DMS79 treated with DMSO at 0.1 percent for 48 hours (cell line): Measurements from ENCODE around the gene COMMD6.
"Not testable (repeated sequence)": the region's sequence is repeated elsewhere in the genome, so short reads cannot be mapped to it uniquely, and the experiment has no call there.

Experiments
- DNase-seq: peaks from one replicate; lab custom pipeline; 2025; lab: John Stamatoyannopoulos, UW

The COMMD6 gene

DNA sequence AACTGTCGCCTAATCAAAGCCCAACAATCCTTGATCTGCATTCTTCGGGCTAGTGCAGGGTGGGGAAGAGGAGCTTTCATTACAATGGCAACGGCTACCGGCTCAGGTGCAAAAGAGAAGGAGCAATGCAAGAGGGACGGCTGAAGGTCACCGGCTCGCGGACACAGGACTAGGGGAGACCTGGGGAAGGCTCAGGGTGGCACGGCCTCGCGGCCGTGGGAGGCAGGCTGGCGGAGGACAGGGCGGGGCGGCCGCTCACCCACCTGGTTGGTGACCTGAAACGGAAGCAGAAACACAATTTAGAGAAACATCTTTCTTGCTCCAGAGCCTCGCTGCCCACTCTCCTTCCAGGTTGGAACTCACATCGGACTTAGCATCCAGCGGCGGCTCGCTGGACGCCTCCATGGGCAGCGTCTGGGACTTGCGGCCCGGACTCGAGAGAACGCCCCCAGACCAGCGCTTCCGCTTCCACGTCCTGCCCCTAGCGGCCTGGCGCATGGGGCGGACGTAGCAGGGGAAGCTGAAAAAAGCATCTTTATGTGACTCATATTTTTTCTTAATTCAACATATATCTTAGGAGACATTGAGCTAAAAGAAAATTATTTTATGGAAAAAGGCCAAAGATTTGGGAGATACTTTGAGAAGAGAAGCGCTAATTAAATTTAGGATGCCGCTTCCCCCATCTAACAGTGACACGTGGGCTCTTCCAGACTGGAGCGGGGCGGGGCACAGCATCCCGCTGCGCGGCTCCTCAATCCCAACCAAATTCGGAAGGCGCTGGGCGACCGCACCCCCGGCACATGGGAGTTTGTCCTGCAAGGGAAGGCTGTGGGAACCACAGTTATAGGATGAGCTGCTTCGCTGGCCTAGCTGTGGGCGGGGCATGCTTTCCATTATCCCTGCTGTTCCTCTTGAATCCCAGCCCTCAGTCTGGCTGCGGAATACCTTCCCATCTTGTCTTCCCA, at the start of gene COMMD6:
TSS of gene COMMD6 (minus strand) at position 441 of the 965 bp plus-strand sequence. CDS start at position 405, 36 bp downstream.
- DNase-seq = peak; percentile 76

DNA sequence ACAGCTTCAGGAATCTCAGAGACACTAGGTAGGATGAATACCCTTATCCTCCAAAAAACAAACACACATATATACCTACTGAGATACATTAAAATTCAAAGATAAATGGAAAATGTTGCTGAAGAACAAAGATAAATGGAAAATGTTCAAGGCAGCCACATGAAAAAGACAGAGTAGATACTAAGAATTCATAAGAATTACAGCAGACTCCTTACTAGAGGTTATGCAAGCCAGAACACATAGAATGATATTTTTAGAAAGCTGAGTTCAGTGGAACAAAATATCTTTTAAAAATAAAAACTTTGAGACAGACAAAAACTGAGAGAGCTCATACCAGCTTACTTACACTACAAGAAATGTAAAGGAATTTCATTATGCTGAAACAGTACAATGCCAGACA, 47.5 kb upstream of the COMMD6 start:
- DNase-seq = no peak

DNA sequence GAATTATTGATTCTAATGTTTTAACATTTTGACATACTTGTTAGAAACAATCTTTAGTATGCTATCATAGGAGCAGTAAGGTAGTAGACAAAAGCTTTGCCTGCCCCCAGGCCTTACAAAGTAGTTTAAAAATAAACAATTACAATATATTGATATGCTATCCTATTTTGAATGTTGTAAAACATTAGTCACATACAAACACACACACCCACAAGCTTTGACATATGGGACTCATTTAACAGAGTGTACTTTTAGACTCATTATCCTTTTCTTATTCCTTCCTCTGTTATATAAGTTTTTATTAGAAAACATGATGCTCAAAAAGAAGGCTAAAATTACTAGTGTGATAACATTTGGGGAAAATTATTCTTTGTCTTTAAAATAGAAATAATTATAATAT, 45.5 kb upstream of the COMMD6 start:
- DNase-seq = no peak

DNA sequence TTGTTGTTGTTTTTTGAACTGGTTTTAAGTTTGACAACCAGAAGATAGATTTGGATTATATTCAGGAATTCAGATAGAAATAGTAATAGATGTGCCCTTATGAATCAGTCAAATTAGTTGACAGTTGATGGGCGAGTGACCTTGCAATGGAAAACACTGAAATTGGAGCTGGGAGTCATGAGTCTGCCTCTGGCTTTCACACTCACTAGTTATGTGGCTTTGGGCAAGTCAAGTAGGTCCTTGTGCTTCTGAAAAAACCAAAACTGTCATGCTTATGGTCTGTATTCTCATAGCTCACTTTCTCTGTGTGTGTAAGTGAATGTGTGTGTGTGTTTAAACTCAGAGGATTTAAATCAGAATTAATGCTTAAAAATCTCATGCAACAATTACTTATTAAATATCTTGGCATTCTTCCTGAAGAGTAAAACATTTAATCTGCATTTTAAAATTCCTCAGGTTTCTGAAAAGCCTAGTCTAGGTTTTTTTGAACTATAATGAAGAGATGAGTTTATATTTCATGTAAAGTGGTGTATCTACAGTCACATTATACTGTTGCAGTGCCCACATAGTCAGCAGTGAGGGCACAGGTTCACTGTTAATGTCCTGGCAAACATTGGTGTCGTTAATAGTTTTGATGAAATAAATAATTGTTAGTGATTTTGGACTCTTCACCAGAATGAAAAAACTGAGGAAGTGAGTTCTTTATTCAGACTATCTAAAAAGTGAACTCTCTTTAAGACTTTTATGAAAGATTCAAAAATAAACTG, 44.4 kb upstream of the COMMD6 start:
- DNase-seq = peak; percentile 8

DNA sequence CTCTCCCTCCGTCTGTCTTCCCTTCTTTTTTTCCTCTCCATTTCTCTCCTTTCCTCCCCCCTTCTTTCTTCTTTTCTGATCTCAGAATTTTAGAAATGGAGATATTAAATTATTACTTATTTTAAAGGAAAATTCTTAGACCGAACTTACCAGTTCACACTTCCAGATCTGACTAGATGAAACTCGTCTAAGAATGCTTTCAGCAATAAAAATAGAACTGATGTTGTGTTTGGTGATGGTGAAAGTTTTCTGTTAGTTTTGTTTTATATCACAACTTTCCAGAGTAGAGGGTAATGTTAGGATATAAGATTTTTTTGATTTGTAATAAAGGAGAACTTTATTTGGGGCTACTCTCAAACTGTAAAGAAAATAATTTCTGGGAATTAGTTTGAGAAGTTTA, 41.9 kb upstream of the COMMD6 start:
- DNase-seq = no peak

DNA sequence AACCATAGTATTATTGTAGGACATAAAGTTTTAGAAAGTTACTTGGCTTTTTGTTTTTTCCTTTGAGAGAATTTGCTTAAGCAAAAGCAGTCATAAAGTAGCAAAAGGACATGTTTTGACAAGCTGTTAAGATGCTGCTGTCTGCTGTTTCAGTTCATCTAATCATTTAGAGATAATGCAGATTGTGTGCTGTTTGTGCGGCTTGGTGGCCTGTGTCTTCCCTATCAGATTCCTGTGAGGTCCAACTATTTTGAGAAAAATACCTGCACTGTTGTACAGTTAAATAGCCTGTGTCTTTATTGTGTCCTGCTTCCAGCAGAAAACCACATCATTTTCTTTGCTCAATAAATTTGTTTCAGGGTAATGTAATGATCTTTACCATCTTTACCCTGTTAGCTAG, 31.9 kb upstream of the COMMD6 start:
- no peak for DNase-seq

DNA sequence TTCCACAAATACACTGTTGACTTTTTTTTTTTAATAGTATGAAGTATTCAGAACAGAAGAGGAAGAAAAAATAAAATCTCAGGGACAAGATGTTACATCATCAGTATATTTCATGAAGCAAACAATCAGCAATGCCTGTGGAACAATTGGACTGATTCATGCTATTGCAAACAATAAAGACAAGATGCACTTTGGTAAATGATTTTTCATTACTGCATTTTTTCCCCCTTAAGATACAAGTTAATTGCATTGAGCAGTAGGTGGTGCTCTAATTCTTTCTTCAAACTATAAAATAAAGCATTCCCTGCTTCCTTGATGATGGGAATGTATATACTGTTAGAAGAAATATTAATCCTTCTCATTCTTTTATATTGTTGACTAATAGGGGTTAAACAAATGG, 29.0 kb upstream of the COMMD6 start:
- DNase-seq = no peak

DNA sequence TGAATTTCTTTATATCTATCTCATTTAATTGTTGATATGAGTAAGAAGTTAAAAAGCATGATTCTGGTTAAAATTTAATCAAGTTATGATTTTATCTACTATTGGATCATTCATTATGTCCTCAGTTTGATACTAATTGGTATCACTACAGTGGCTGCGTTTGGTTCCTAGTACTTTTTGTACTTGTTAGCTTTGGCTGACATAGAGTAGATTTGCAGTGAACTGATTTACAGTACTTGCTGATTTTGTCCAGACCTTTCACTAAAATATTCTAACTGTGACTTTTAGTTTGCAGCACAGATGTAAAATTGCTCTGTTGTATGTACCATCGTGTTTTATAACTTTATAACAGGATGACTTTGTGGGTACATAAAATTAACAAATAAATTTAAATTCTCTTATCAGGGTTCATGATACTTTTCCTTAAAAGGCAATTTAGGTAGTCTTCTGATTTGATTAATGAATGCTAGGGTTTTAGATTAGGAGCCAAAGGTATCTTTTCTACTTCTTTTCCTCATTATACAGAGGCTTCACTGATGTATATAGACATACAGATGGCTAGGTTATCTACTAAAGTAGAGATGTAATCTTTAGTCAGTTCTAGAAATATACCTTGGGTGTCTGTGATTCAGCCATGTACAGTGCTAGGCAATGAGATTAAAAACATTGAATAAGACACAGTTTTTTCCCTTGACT, 20.7 kb upstream of the COMMD6 start:
- no peak for DNase-seq

DNA sequence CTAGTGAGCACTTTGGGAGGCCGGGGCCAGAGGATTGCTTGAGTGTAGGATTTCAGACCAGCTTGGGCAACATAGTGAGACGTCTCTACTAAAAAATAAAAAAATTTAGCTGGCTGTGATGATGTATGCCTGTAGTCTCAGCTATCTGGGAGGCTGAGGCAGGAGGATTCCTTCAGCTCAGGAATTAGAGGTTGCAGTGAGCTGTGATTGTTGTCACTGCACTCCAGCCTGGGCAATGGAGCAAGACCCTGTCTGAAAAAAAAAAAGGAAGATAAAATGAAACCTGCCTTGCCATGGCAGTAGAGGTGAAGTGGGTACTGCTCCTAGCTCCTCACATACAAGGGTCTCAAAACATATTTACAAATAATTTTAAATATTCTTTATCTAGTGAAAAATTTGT, 19.3 kb upstream of the COMMD6 start:
- DNase-seq = no peak

DNA sequence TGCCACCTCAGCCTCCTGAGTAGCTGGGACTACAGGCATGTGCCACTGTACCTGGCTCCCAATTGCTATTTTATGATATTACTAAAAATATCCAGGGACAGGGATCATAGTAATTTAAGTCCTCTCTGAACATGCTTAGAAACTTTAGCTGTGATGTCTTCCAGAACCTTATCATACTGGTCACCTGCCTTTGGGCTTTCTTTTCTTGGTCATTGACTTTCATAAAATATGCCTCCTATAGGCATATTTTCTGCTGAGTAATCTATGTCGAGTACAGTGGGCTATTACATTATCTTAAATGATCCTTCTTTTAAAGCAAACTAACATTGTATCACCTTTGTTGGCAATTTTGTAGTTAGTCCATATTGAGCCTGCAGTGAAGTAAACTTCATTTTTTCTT, 18.2 kb upstream of the COMMD6 start:
- no peak for DNase-seq

DNA sequence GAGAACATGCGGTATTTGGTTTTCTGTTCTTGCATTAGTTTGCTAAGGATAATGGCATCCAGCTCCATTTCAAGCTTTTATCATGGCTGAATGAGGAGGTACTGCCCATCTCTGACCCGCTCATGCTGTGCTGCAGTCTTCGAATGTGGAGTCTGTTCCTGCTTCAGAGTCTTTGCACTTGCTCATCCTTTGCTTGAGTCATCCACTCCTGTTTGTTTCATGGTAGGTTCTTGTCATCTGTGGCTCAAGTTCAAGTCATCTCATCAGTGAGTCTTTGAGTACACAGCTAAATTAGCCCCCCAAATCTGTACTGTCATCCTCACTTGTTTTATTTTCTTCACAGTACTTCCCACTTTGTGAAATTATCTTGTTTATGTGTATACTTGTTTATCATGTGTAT, 17.3 kb upstream of the COMMD6 start:
- no peak for DNase-seq

DNA sequence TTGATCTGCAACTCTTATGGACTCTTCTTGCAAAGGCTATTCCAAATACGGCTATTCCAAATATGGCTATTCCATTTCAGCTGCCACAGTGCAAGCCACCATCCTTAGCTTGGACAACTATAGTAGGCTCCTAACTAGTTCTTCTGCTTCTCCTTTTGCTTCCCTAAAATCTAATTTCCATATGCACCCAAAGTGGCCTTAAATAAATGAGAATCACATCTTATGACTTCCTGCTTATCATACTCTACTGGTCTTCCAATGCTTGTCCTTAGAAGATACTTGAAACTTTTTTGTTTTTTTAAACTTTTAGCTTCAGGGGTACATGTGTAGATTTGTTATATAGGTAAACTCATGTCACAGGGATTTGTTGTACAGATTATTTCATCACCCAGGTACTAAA, 16.8 kb upstream of the COMMD6 start:
- no peak for DNase-seq

DNA sequence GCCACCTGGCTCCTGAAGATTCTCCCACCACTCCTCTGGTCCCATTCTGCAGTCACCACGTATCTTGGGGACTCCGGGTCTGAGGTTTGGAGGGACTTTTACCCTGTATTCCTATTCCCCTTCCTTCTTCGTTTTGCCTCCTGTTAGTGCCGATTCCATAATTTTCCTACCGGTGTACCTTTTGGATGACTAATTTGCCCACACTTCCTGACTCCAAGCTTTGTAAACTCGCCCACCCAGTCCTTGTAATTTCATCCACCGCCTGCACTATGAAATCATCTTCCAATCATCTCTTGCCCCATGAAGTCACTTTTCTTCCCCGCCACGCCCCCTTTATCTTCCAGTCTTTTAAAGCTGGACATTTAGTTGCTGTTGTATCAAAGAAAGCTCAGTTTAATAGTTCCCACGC, 12.5 kb upstream of the COMMD6 start:
- DNase-seq = peak; percentile 27

DNA sequence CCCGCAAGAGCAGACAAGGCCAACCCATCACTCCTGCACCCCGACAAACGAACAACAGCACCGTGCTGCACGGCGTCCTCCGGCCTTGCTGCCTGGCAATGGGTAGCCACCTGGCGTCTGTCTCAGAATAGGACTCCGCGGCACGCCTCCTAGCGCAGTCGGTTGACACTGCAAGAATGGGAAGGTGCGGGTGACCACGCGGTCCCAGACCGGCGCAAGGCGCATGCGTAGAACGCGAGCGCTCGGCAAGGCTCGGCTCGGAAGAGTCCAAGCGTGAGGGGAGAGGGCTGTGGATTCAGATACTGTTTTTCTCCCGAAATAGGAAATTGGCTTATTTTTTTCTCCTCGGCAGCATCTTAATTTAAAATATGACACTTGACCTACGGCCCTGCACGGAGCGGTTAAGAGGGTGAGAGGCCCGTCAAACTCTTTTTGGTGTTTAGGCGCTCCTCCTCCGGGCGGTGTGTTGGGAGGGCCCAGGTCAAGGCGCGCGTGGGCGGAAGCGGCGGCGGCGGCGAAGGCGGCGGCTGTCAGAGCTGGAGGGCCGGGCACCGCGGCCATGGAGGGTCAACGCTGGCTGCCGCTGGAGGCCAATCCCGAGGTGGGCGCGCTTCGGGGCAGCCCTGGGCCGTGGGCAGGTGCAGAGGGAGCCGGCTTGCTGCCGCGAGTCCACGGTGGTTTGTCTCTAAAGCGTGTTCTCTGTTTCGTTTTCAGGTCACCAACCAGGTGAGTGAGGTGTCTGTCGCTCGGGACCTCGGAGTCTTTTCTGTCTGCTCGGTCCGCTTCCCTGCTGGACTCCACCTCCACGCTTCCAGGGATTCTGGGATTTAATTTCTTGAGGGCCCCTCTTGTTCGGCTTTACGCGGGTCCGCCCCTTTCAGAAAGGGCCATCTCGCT, 11.9 kb upstream of the COMMD6 start, which contains the start of gene UCHL3:
TSS of gene UCHL3 (plus strand) at position 530 of the 897 bp plus-strand sequence. CDS start at position 560, 30 bp downstream.
- peak; percentile 82 for DNase-seq

DNA sequence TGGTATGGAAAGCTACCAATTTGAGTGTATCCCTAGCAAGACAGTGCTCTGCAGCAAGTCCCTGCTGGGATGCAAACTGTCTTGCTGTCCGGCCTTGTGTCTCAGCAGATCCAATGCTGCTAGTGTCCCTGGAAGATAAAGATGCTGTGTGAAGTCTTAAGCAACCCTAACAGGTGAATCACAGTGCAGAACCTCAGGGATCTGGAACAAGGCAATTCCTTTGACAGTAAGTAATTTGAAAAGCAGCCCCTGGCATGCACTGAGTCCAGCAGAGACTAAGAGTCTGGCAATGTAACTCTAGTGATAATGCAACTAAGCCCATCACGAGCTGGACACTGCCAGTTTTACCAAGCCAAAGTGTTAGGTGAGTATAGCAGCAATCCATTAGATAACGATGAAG, 10.3 kb upstream of the COMMD6 start:
- no peak for DNase-seq

DNA sequence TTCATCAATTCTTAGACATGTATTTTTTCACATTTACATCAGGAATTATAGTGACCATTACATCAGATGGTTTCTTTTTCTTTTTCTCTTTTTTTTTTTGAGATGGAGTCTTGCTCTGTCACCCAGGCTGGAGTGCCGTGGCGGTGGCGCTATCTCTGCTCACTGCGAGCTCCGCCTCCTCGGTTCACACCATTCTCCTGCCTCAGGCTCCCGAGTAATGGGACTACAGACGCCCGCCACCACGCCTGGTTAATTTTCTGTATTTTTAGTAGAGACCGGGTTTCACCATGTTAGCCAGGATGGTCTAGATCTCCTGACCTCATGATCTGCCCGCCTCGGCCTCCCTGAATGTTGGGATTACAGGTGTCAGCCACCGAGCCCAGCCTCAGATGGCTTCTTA, 7.7 kb upstream of the COMMD6 start:
- DNase-seq = not testable (repeated sequence)

DNA sequence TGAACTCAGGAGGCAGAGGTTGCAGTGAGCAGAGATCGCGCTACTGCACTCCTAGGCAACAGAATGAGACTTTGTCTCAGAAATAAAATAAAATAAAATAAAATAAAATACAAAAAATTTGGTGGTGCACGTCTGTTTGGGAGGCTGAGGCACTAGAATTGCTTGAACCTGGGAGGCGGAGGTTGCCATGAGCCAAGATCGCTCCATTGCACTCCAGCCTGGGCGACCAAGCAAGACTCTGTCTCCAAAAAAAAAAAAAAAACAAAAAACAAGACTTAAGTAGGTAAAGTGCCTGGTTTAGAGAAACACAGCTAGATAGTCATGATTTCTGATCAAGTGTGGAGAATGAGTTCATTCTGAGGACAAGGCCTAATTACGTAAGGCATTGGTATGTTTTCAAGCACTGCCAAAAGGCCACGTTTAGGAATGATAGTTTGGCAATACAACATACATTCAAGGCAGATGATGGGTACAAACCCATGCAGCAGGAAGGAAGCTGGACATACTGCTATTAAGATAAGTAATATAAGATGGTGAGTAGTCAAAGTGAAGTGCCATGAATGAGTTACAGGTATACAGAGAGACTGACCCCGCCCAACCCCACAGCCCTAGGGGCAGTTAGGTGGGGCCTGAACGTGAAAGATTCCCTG, 7.2 kb upstream of the COMMD6 start:
- DNase-seq = no peak

DNA sequence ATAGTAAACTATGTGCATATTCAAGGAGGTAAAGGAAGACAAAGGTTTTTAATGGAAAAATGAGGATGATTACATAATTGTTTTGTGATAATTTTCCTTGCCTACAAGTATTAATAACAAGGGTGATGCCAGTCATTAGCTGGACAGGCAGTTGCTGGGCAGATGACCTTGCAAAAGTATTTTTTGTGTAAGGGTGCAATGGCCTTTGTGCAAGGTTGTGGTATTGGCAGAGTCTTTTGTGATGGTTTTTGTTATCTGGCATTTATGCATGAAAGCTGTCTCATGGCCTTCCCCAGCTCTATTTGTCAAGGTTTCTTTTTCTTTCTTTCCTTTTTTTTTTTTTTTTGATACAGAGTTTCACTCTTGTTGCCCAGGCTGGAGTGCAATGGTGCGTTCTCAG, 4.3 kb upstream of the COMMD6 start:
- no peak for DNase-seq

DNA sequence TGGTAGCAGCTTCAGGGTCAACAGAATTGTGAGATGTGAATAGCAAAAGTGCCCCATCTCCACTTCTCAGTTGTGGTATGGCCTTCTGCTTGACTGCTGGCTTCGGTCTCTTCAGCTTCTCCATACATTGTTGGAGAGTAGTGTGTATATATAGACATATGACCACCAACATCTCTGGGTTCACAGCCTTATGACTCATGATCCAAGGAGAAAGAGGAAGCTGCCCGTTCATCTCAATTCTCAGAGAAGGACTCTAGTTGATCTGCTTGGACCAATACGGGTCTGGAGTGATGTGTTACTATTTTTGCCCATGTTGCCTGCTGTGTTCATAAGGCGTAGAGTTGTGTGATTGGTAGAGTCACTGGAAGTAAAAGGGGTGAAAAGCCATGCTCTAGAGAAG, 3.6 kb upstream of the COMMD6 start:
- no peak for DNase-seq

DNA sequence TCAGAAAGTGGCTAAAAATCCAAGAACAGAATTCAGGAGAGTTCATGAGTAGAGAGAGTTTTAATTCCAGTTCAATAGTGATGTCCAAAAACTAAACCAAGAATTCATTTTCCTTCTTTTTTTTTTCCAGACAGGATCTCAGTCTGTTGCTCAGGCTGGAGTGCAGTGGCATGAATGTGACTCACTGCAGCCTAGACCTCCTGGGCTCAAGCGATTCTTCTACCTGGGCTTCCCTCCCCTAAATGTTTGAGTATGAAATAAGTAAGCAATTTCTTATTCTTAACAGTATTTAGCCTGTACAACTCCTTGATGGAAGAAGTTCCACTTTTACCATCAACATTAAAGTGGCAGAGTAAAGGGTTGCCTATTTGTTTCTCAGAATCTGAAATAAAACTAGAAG, 3.8 kb downstream of the COMMD6 start:
- DNase-seq = no peak

DNA sequence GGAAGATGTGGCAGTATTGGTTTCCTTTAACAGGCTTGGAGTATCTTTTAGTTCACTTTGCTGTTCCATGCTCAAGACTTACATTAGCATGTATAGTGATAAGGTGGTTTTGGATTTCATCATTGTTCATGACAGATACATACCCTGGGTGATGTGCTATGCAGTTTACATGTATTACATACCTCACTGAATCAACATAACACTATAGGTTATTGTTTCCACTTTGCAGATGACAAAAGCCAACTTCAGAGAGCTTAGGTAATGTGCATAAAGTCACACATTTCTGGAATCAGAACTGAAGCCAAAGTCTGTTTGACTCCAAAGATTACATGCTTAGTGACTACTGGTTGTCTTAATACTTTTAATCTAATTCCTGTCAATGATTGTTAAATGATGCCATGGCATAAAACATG, 7.1 kb downstream of the COMMD6 start:
- no peak for DNase-seq
